Muscle of arm (tissue), 12 donors: ENCODE data around the gene IQCH. TPM values are rescaled to one million over a fixed set of nuclear protein-coding genes. Genes with fewer than 3 reads are reported as not detected.
"Not testable (repeated sequence)": the region's sequence is repeated elsewhere in the genome, so short reads cannot be mapped to it uniquely, and the experiment has no call there.

Source experiments
- DNase-seq: peaks from one replicate; pipeline ENCODE4 v3.0.0-alpha.2; 2013
- polyA plus RNA-seq, 12 donors: library from polyadenylated mRNA; unstranded; fragments of 120-200 nt; gene quantifications; one replicate each; pipeline ENCODE4 v1.2.1, GENCODE V29; 2013; ENCODE audit not compliant: insufficient read length in 12 of 12

IQCH gene
- polyA plus RNA-seq, 12 donors: 0.80 to 1.7 (median 0.93) TPM; not detected in 2

DNA sequence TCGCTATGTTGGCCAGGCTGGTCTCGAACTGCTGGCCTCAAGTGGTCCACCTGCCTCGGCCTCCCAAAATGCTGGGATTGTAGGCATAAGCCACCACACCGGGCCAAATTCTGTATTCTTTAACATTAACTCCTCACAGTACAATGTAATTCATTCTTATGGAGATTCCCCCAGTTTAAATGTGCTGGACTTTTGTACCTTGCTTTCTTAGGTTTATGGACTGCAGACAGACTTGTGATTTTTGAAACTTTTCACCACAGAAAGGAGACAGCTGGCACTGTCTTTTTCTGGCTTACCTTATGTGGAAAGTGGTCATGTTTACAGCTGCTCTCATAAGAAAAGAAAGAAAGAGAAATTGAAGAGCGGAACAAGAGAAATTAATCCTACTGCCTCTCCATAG, 103.8 kb downstream of the IQCH start:
- DNase-seq: no peak

DNA sequence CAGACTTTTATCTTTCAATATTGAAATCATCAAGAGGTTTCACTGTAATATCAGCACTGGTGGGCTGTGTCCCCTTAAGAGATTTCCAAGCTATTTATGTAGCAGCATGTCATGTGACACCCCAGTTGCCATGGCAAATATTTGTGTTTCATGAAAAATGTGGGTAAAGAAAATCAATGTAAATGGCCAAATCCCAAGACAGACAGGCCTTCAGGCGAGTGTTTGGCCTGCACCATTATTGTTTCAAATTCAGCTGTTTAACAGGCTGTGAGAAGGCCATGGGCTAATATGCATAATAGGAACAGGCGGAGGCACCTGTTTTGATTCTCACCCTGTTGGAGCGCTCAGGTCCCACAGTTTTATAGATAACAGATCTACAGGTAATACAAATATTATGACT, 104.2 kb downstream of the IQCH start:
- DNase-seq: no peak

DNA sequence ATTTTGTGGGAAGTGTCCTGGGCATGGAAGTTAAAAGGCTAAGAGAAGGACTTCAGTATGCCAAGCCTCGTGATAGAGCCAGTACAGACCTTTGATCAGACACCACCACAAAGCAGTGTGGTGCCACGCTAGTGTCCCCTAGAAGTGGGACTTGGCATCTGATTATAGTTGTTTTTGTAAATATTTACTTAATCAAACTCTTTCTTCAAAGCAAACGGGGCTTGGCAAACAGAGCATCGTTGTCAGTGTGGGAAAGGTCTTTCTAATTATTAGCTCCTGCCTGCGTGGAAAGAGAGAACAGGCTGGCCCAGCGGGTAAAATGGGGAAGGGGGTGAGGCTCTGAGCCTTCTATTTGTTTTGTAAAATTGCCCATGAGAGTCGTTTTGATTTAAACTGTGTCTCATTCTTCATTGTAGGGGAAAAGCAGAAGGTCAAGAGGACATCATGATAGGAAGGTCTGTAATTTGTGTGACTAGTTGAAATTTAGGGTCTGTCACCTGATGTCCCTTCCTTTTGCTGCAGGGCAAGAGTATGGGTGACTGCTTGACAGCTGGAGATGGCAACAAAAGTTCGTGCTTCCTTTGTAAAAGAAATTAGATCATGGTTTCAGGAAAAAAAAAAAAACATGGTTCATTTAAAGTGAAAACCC, 105.0 kb downstream of the IQCH start:
- no peak for DNase-seq

DNA sequence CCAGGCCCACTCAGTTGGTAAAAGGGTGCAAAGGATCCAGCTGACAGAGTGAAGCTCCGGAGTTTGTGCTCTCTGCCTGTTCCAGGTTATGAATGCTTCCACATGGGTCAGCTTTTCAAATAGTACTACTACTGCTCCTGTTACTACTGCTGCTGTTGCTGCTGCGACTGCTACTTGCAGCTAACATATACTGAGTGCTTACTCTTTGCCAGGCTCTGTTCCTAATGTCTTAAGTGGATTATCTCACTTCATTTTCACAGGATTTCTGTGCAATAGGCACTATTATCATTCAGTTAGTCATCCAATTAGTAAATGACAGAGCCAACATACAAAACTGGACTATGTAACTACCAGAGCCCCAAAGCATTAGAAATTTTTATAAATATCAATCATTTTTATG, 106.5 kb downstream of the IQCH start:
- no peak for DNase-seq

DNA sequence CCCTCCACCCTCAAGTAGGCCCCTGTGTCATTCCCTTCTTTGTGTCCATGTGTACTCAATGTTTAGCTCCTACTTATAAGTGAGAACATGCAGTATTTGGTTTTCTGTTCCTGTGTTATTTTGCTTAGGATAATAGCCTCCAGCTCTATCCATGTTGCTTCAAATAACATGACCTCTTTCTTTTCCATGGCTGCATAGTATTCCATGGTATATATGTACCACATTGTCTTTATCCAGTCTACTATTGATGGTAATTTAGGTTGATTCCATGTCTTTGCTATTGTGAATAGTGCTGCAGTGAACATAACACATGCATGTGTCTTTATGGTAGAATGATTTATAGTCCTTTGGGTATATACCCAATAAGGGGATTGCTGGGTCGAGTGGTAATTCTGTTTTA, 109.1 kb downstream of the IQCH start:
- not testable (repeated sequence) for DNase-seq

DNA sequence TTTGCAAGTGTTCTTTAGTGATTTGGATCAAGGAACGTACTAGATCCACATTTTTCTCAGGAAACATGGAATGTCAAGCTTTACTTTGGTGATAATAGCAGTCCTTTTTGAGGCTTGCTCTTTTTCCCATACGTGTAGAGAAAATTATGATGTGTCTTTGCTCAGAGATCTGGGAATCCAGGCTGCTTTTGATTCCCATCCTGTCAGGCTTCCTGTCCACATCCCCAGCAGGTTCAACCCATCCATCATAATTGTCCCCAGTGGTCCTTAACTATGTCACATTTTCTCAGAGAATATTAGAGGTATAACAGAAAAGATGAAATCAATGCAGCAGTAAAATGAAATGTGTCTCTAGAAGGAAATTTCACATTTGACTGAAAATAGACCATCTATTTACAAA, 111.4 kb downstream of the IQCH start:
- DNase-seq: no peak

DNA sequence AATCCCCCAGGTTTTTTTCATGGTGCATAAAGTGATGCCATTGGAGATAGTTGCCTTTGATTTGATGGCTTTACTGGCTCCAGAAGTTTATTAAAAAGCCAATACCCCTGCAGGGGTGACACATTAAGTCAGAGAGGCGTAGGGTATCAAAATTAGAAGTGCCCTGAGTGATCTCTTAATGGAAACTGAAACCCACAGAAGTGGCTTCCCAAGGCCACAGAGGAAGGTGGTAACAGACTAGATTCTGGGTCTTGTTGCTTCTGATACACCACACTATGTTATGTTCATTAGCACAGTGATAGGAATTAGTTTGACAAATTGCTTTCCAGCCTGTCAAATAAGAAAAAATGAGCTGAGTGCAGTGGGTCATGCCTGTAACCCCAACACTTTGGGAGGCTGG, 112.3 kb downstream of the IQCH start:
- no peak for DNase-seq

DNA sequence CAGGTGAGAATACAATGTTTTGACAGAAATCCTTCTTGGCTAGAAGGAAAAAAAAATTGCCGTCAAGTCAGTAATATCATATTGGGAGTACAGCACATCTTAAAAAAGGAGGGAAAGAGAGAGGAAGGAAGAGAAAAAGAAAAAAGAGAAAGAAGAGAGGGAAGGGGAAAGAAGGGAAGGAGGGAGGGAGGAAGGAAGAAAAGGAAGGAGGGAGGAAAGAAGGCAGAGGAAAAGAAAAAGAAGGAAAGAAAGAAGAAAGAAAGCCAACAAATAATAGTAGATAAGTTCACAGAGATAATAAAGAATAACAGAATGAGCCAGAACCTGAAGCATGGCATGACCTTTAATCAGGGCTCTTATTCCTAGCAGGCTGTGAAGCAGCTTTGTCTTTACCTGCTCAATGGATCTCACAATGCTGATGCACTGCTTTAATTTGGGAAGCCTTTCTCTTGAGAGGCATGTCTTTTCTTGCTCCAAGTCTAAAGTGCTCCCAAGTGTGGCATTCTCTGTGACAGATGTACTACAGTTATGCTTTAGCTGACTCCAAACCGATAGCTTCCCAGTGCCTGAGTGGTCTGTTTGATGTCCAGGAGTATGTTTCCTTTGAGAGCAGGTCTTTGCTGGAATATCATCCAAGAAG, 114.9 kb downstream of the IQCH start:
- no peak for DNase-seq

DNA sequence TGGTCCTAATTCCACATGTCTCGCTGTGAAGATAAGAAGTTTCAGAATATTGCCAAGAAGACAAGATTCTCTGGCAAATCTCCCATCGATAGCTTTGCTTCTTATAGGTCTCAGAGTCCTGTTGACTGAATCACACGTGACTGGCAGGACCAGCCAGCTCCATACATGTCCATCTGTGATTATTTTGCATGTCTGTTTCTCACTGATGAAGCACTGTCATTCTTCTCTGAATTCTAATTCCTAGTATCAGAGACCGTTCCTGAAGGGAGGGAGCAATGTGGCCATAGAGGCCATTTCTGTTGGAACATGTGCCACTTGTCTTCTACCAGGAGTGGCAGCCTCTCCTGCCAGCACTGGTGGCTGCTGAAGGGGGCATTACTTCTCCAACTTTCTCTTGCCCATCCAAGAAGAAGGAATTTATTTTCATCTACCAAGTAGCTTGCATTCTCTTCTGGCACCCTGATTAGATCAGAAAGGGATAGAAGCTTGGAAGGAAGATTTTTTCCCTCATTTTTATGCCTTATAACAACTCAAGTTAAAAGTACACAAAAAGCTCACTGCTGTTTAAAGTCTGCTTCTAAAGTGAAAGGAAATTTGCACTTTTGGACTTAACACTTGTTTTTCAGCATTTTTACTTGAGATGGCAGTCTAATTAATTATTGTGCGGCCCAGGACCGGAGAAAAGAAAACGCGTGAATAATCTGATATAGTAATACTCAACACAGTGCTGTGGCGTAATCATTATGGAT, 115.8 kb downstream of the IQCH start:
- DNase-seq: no peak

DNA sequence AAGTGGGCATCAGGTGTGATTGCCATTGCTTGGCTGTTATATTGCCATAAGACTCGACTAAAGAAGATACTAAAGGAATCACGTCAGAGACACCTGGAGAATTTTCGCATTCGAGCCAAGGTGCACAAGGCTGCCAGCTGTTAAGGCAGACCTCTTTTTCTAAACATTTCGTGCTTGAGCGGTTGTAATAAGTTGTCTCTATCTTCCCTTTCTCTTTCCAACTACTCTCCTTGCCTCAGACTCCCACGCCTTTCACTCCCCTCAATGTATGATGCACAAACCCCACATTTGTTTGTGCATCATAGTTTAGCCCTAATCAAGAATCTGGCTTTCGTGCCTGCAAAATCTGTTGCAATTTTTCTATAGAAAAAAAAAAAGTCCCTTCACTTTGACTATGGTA, 118.0 kb downstream of the IQCH start:
- no peak for DNase-seq

DNA sequence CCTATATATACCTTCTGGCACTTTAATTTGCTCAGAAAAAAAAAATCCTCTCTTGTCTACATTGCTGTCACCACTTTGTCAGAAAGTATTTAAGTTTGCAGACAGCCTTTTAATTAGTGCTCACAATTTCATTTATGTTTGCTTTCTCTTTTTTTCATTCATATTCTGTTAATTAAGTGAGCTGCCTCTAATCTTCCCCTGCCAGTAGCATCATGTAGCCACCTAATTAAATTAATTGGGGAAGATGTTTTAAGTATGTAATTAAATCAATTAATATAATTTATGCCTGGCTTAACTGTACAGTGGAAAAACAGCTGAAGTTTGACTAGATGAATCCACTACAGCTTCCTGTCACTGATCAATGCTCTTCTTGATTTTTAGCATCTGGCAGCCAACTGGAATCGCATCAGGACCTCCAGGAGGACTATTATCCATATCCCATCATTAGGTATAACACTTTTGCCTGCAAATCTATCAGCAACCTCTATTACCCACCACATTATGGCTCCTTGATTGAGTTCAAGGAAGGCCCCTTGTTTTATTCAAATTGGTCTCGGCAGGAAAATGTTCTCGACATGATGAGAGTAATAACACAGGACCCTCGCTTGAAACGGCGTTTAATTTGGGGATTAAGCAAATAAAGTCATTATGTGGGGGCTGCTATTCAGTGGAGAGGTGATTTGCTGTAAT, 118.5 kb downstream of the IQCH start:
- no peak for DNase-seq

DNA sequence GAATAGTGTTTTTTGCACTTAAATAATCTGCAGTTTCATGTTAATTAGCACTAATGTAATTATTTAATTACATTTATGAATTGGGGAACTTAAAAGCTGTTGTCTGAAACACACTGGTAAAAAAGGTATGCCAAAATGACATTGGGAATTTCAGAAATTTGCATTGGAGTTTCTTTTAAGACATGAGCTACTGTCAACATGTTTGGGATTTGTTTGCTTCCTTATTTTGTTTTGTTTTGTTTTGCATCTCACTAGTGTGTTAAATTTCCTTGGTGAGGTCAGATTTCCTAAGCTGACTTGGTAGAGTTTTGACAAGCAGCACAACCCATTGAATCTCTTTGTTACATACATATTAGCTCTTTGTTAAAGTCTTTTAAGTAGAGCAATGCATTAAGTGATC, 119.4 kb downstream of the IQCH start:
- no peak for DNase-seq

DNA sequence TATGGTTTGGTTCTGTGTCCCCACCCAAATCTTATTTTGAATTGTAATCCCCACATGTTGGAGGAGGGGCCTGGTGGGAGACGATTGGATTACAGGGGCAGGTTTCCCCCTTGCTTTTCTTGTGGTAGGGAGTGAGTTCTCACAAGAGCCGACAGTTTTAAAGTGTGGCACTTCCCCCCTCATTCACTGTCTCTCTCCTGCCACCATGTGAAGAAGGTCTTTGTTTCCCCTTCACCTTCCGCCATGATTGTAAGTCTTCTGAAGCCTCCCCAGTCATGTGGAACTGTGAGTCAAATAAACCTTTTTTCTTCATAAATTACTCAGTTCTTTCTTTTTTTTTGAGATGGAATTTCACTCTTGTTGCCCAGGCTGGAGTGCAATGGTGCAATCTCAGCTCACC, 124.9 kb downstream of the IQCH start:
- DNase-seq: no peak

DNA sequence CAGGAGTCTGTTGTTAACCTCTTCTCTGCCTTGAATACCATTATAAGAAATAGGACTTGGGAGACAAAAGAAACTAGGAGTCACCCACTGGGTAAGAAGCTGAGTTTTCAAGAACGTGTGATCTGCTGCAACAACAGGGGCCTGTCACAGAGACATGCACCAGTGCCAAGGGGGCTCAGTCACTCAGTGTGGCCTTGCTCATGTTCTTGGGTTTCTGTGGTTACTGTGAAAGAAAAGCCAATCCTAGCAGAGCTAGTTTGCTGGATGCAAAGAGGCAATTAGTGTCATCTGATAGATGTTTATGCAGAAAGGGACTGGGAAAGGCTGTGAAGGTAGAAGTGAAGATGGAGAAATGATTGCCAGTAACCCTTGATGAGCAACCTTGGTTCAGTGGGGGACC, 126.3 kb downstream of the IQCH start:
- no peak for DNase-seq

DNA sequence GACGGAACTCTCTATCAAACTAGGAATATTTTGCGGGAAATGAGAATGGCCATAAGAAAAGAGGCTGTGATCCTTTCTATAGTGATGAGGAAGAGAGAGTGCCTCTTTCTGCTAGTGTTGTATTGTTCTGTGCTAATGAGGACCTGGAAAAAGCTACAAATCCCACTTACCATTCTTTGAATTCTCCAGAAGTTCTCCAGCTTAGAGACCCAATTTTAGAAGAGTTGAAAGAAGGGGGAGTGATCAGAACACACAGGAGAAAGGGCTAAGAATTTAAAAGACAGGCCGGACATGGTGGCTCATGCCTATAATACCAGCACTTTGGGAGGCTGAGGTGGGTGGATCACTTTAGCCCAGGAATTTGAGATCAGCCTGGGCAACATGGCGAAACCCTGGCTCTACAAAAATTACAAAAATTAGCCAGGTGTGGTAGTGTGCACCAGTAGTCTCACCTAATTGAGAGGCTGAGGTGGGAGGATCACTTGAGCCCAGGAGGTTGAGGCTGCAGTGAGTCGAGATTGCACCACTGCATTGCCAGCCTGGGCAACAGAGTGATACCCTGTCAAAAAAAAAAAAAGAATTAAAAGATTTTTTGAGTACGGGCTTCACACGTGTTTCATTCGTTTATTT, 126.9 kb downstream of the IQCH start:
- DNase-seq: no peak

DNA sequence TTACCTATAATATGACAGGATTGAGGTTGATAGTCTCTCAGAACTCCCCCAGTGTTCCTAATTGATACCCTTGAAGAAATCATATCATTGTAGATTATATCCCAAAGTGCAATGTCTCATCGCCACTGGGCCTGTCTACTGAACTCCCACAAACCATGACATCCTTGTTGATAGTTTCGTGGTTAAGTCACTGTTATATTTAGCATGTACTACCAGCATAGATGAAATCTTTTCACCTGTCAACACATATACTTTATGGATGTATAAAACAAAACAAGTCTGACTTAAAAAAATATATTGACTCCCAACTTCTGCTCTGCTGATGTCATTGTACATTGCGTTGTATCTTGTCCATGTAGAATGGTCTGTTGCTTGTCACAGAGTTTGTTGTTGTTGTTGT, 128.1 kb downstream of the IQCH start:
- DNase-seq: no peak

DNA sequence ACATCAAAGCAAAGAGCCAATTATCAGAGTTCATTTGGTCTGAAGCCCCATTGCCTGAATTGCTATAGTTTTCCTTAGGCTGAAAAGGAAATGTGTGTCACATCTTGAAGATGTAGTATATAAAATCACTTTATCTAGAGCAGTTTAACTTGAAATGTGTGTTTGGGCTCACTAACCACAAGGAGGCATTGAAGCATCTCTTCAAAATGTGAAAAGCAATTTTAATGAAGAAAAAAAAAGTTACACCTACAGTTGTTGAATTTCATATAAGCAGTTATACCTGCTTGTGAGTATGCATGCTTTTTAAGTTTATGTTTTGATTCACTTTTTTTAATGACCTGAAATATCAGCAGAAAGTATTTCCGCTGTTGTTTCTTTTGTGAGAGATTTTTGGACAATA, 129.3 kb downstream of the IQCH start:
- no peak for DNase-seq

DNA sequence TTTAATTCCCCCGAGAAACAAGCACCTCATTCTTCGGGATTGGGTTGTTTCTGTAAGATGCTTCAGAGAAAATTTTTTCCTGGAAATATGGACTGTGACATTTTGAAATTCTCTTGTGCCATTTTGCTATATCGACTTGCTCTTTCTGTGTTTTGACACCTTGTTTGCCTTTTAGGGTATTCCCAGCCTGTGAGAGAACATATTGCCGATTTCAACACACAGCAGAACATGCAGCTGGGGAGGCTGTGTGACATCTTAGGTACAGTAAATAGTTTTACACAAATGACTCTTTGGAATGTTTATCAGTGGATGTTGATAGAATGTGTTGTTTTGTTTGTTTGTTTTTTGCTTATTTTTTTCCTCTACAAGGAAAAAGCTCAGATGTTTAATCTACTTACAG, 130.2 kb downstream of the IQCH start:
- no peak for DNase-seq

DNA sequence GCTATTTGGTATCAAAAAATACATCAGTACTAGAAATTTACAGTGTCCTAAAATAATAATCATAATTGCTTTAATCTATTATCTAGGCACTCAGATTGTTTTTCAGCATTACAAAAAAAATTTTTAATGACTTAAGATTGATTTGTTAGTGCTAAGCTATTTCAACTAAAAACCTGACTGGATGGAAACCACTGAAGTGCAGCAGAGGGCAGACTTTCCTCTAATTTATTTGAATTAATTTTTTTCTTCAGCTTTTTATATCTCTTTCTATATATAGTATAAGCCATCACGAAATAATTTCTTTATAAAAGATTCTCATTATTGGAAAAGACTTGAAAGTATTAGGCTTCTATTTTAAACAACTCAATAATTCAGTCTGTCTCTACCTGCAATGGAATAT, 131.4 kb downstream of the IQCH start:
- no peak for DNase-seq

DNA sequence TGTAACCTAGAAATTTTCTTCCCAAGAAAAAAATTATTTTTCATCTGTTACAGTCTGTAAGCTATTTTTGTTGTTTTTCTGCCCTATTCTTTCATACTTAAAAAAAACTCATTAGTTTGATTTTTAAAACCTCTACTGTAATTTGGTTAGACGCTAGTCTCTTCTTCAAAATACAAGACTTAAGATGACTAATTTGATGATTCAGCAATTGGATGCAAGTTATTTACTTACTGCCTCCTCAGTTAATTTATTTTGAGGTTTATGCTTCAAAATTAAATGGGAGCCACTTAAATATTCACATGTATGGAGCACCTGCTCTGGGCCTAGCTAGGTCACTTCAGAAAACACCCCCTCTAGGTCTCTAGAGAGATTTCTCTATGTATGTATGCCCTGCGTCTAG, 132.4 kb downstream of the IQCH start:
- DNase-seq: no peak

DNA sequence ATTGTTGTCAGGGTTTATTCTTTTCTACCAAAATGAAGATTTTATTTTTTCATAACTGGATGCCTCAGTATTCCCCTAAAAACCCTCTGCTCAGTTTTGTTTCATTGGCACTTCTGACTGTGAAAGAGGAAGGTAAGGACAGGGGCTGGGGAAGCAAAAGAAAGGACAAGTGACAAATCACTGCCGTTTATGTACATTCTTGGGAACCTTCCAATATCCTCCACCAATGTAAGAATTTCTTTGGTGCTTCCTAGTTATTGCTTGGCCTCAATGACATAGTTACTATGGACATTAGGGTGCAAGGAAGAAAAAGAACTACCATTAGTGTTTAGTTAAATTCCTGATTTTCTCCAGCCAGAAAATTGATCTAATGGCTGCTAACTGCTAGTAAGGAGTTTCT, 135.4 kb downstream of the IQCH start:
- no peak for DNase-seq
